HG03280 (cell line): ENCODE data around the gene PRR5.
"Not testable (repeated sequence)": the region's sequence is repeated elsewhere in the genome, so short reads cannot be mapped to it uniquely, and the experiment has no call there.

Source experiments
- ATAC-seq: cut with Tn5 transposase; IDR thresholded peaks from one replicate; pipeline ENCODE4 v1.9.1; 2021; ENCODE audit warnings: mild to moderate bottlenecking, moderate library complexity; ENCODE audit not compliant: unreplicated experiment

Gene PRR5

DNA sequence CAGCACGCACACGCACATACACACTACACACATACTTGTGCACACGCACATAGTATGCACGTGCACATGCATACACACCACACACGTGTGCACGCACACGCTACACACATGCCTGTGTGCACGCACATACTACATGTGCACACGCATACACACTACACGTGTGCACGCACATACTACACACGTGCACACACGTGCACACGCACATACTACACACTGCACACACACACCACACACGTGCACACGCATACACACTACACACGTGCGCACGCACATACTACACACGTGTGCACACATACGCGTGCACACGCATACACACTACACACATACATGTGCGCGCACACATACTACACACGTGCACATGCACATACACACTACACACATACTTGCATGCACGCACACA lies 30.7 kb downstream of the PRR5 start:
- ATAC-seq, result no peak

- no peak for ATAC-seq
Observed at GRCh38 chr22:44733426-44734106, 31.6 kb downstream of the PRR5 start.

GRCh38 chr22:44734278-44734677 lies 32.3 kb downstream of the PRR5 start:
- no peak for ATAC-seq

GRCh38 chr22:44734801-44735517 lies 33.0 kb downstream of the PRR5 start:
- ATAC-seq, result no peak

DNA sequence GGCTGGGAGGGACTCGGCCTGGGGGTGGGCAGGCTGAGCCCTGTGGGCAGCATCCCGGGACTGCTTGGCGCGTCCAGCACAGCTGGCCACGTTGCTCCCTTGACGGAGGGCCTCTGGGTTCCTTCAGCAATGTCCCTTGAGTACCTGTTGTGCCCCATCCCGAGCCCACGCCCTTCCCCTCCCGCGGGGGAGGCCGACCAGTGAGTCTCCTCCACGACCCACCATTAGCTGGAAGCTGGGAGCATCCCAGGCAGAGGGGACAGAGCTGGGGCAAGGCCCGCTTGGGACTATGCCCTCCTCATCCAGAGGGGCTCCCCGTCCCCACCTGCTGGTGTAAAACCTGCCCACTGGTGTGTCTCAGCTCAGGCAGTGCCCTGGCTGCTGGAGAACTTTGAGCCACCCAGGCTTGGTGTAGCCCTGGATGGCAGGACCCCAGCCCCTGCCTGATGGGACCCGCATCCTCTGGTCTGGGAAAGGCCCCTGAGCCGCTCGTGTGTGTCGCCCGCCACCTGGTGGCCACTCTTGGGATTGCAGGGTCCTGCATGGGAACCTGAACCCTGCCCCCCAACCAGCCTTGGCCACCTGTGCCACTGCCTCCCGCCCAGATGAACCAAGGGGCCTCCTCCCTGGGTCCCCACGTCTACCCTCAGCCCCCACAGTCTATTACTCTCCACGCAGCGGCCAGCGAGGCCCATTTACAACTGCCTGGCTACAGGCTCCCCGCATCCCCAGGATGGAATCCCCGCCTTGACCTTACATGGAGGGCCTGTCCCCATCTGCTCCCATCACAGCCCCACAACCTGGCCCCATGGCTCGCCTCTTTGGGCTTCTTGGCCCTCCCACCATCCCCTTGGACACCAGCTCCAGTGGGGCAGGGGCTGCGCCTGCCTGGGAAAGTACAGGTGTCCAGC lies 33.8 kb downstream of the PRR5 start:
- ATAC-seq, result no peak

- no peak for ATAC-seq
Observed at GRCh38 chr22:44736581-44737405, 34.8 kb downstream of the PRR5 start.

- ATAC-seq, result no peak
Observed at GRCh38 chr22:44737406-44738346, 35.7 kb downstream of the PRR5 start.

GRCh38 chr22:44738347-44738715 lies 36.3 kb downstream of the PRR5 start:
- no peak for ATAC-seq

DNA sequence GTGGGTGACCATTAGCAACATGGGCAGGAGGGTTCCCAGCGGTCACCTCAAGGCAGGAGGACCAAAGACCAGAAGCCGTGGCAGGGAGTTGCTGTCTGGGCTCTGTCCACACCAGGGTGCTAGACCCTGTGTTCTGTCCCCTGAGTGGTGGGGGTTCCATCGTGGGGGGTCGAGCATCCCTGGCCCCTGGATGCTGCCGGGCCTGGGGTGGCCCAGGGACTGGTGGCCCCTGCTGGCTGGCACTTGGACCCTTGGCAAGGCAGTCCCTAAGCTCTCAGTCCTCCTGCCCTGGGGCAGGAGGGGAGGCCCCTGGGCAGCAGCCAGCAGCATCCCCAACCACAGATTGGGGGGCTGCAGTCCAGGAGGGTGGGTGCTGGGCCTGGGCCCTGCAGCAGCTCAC lies 37.0 kb downstream of the PRR5 start:
- no peak for ATAC-seq

- ATAC-seq, result not testable (repeated sequence)
Observed at GRCh38 chr22:44739666-44740065, 37.7 kb downstream of the PRR5 start.

DNA sequence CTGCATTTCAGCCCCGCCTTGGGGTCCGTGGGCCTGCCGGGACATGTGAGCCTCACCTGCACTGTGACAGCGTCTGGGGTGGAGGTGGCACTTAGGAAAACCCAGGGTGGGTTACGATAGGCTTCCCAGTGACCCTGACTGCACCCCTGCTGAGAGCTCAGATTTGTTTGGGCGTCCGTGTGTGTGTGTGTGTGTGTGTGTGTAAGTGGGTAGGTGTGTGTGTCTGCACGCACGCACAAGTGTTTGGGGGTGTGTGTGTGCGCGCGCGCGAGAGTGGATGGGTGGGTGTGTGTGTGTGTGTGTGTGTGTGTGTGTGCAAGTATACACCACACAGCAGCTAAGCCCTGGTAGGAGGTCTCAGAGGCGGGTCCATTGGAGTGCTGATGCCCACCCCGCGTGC lies 38.3 kb downstream of the PRR5 start:
- no peak for ATAC-seq

- ATAC-seq, result no peak
Observed at GRCh38 chr22:44741929-44742328, 39.9 kb downstream of the PRR5 start.

GRCh38 chr22:44743247-44743646 lies 41.2 kb downstream of the PRR5 start:
- ATAC-seq, result no peak

GRCh38 chr22:44743804-44744211 lies 41.8 kb downstream of the PRR5 start:
- ATAC-seq, result no peak

- ATAC-seq, result no peak
Observed at GRCh38 chr22:44745853-44746789, 44.1 kb downstream of the PRR5 start.

DNA sequence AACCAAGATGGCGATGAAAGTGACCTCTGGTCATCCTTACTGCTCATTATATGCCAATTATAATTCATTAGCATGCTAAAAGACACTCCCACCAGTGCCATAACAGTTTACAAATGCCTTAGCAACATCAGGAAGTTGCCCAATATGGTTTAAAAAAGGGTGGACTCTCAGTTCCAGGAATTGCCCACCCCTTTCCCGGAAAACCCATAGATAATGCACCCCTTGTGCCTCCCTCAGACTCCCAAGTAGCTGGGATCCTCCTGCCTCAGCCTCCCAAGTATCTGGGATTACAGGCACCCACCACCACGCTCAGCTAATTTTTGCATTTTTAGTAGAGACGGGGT lies 45.8 kb downstream of the PRR5 start:
- ATAC-seq, result not testable (repeated sequence)

- no peak for ATAC-seq
Observed at GRCh38 chr22:44748524-44748923, 46.5 kb downstream of the PRR5 start.

GRCh38 chr22:44750481-44750880 lies 48.5 kb downstream of the PRR5 start:
- ATAC-seq, result no peak
